AG04450 (cell line): ENCODE measurements around the gene HS3ST5. TPM values are rescaled to one million over a fixed set of nuclear protein-coding genes. Genes with fewer than 3 reads are reported as not detected.

Experiments used
- CTCF ChIA-PET: fragments of 300-600, 350-600 bp; formaldehyde crosslinking; extraction: SDS; loops from one replicate; lab custom pipeline; 2022; ENCODE audit warnings: antibody characterized with exemption, inconsistent platforms; lab: Charles Lee
- POLR2A ChIA-PET: fragments of 350-600 bp; formaldehyde crosslinking; extraction: SDS; loops from one replicate; lab custom pipeline; 2021; ENCODE audit warnings: antibody characterized with exemption, inconsistent platforms; lab: Yijun Ruan, JAX
- DNase-seq: peaks from one replicate; pipeline ENCODE4 v3.0.0-alpha.2; 2011; ENCODE audit warnings: low read depth, low spot score
- H3K27ac ChIP-seq: one replicate; pipeline ENCODE4 v1.5.1; 2012; ENCODE audit warnings: low read depth, low read length, control low read depth
- H3K27me3 ChIP-seq: one replicate; pipeline ENCODE4 v1.6.0; 2012; ENCODE audit warnings: low read length; ENCODE audit not compliant: control insufficient read depth, insufficient read depth
- H3K4me3 ChIP-seq: 2 replicates; pipeline ENCODE4 v1.5.1; 2011; ENCODE audit warnings: mild to moderate bottlenecking, low read depth, low read length, control low read depth
- H3K9me3 ChIP-seq: 2 replicates; pipeline ENCODE4 v1.5.1; 2012; ENCODE audit warnings: low read length; ENCODE audit not compliant: control insufficient read depth, insufficient read depth
- polyA plus RNA-seq: library from polyadenylated mRNA; depleted of rRNA; stranded (reverse); fragments of >200 nt; gene quantifications from 2 replicates; pipeline ENCODE4 v1.2.3, GENCODE V29; 2011
- TF ChIP-seq, protein P1 (sequence below): IDR thresholded peaks from 2 replicates; pipeline ENCODE4 v1.5.1; 2011; ENCODE audit warnings: low read depth, low read length, control low read depth, inconsistent platforms

The HS3ST5 gene
- polyA plus RNA-seq, 1 experiment, result not detected

DNA sequence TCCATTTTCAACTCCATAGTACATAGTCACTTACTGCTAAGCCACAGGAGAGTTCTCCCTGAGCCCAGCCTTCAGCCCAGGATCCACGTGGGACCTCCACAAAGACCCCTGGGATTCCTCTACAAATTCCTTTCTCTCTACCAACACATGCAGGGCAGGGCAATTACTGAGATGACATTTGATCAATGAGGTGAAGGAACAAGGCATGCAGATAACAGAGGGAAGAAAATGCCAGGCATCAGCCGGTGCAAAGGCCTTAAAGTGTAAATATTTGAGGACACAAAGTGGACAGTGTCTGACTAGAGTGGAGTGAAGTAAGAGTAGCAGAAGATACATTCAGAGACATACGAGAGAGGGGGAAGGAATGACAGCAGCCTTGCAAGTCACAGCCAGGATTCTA, 70.2 kb downstream of the HS3ST5 start:
- Histone ChIP-seq H3K4me3 (no peak overlapping the region), H3K9me3 (no peaks in the 10 kb centered on the region), H3K27ac (no peak overlapping the region), H3K27me3 (no peaks in the 10 kb centered on the region)
- ChIA-PET POLR2A (no interaction called here), CTCF (no interaction called here)
- TF ChIP-seq, protein P1, sequence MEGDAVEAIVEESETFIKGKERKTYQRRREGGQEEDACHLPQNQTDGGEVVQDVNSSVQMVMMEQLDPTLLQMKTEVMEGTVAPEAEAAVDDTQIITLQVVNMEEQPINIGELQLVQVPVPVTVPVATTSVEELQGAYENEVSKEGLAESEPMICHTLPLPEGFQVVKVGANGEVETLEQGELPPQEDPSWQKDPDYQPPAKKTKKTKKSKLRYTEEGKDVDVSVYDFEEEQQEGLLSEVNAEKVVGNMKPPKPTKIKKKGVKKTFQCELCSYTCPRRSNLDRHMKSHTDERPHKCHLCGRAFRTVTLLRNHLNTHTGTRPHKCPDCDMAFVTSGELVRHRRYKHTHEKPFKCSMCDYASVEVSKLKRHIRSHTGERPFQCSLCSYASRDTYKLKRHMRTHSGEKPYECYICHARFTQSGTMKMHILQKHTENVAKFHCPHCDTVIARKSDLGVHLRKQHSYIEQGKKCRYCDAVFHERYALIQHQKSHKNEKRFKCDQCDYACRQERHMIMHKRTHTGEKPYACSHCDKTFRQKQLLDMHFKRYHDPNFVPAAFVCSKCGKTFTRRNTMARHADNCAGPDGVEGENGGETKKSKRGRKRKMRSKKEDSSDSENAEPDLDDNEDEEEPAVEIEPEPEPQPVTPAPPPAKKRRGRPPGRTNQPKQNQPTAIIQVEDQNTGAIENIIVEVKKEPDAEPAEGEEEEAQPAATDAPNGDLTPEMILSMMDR, result no peak
- no peak for DNase-seq

DNA sequence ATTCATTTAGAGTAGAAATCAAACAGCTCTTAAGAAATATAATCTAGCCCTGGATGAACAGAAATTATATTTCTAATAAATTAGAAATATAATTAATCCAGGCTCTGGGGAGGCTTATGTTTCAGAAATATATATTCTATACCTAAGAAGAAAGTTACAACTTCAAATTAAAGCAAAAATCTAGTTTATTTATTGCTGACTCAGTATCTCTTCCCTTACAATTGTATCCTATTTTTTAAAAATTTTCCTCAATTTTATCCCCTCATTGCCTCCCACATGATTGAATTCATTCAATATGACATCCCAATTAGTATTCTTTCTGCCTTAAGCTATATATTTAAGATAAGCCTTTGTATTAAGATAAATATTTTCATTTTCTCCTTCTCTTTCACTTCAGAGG, 71.4 kb downstream of the HS3ST5 start:
- CTCF ChIA-PET, result no interaction called here
- DNase-seq, result no peak
- POLR2A ChIA-PET, result no interaction called here
- TF ChIP-seq, protein P1, result no peak
- H3K27me3 ChIP-seq, result no peaks in the 10 kb centered on the region
- no peak overlapping the region for H3K4me3 ChIP-seq
- no peak overlapping the region for H3K27ac ChIP-seq
- H3K9me3 ChIP-seq, result no peaks in the 10 kb centered on the region

DNA sequence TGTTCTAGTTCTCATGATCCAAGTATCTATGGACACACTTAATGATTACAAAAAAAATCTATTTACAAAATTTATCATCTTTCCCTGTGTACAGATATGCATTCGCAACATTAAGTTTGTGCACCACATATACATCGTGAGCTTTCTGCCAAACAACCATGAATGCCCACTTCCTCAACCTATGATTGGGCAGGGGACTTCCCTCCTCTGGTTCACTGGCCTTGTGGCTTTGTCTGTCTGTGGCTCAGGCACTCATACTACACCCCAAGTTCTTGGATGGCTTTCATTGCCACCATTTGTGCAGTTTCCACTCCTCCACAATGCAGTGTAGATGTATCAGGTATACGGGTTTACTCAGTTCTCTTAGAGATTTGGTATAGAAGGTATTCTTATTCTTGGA, 74.9 kb downstream of the HS3ST5 start:
- TF ChIP-seq, protein P1, result no peak
- no peak overlapping the region for H3K4me3 ChIP-seq
- no peak overlapping the region for H3K27ac ChIP-seq
- H3K27me3 ChIP-seq, result no peaks in the 10 kb centered on the region
- CTCF ChIA-PET, result no interaction called here
- no peaks in the 10 kb centered on the region for H3K9me3 ChIP-seq
- POLR2A ChIA-PET, result no interaction called here
- no peak for DNase-seq

DNA sequence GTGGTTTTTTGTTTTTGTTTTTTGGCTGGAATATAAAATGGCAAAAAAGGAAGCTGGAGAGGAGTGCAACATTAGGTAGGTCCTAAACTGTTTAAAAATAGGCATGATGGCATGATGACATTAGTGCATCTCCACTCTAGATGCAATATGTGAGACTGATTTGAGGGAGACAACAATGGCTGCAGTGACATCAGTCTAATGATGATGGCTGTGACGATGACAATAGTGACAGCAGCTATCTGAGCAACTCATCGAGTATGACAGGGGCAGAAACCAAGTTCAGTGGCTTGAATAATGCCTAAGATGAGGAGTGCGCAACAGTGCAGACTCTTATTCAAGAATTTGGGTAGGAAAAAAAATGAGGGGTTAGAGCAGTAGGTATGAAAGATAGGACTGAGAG, 82.0 kb downstream of the HS3ST5 start:
- no peak overlapping the region for H3K4me3 ChIP-seq
- no peaks in the 10 kb centered on the region for H3K9me3 ChIP-seq
- TF ChIP-seq, protein P1, result no peak
- no peak overlapping the region for H3K27ac ChIP-seq
- H3K27me3 ChIP-seq, result no peaks in the 10 kb centered on the region
- ChIA-PET CTCF (no interaction called here), POLR2A (no interaction called here)
- no peak for DNase-seq

DNA sequence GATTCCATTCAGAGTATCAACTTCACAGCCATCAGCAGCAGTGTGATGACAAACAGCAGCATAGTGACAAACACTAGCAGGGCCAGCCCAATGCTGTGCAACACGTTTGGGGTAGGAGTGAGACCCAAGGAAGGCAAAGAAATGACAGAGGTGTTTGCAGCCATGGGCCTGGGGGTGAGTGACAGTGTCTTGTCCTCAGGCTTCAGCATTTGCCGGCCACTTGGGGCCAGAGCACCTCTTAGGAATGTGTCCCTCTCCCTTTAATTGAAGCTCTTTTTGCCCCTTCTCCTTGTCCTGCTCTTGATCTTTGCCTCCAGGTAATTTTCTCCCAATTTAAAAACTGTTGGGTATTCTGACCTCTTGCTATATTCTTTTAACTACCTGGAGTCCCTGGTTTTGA, 84.4 kb downstream of the HS3ST5 start:
- ChIA-PET CTCF (no interaction called here), POLR2A (no interaction called here)
- H3K4me3 ChIP-seq, result no peak overlapping the region
- H3K27ac ChIP-seq, result no peak overlapping the region
- no peaks in the 10 kb centered on the region for H3K27me3 ChIP-seq
- no peak for DNase-seq
- TF ChIP-seq, protein P1, result no peak
- H3K9me3 ChIP-seq, result no peaks in the 10 kb centered on the region
